Neural cell (in vitro differentiated cells): ENCODE results near the gene RGS9. TPM values are rescaled to one million over a fixed set of nuclear protein-coding genes. Genes with fewer than 3 reads are reported as not detected.

Experiments used
- H2AFZ ChIP-seq: fragments of 200-600, 300-800 bp; sonication (generic), shearing (Covaris generic); 2 replicates; pipeline ENCODE4 v1.6.0; 2014; ENCODE audit warnings: low read depth, mild to moderate bottlenecking, antibody characterized with exemption, low read length, moderate library complexity
- H3F3A ChIP-seq: fragments of 200-600 bp; shearing (Covaris generic); 2 replicates; pipeline ENCODE4 v1.6.1; 2016; ENCODE audit warnings: mild to moderate bottlenecking, moderate library complexity, mixed read lengths, antibody characterized with exemption, low read length; ENCODE audit not compliant: insufficient read depth, poor library complexity, severe bottlenecking
- H3K27ac ChIP-seq: fragments of 200-600, 300-800 bp; sonication (generic), shearing (Covaris generic); 2 replicates; pipeline ENCODE4 v1.5.1; 2014; ENCODE audit warnings: mild to moderate bottlenecking, low read length, moderate library complexity
- H3K27me3 ChIP-seq: fragments of 300-800, 200-600 bp; sonication (generic), shearing (Covaris generic); 2 replicates; pipeline ENCODE4 v1.6.0; 2014; ENCODE audit warnings: mild to moderate bottlenecking, low read depth, low read length, moderate library complexity; ENCODE audit not compliant: insufficient read depth
- H3K36me3 ChIP-seq: fragments of 300-800, 200-600 bp; sonication (generic), shearing (Covaris generic); 2 replicates; pipeline ENCODE4 v1.5.1; 2014; ENCODE audit warnings: mild to moderate bottlenecking, antibody characterized with exemption, low read length, moderate library complexity; ENCODE audit not compliant: insufficient read depth
- H3K4me2 ChIP-seq: fragments of 300-800, 200-600 bp; sonication (generic), shearing (Covaris generic); 2 replicates; pipeline ENCODE4 v1.6.0; 2014; ENCODE audit warnings: mild to moderate bottlenecking, low read length
- H3K4me3 ChIP-seq: fragments of 300-800, 200-600 bp; sonication (generic), shearing (Covaris generic); 2 replicates; pipeline ENCODE4 v1.5.1; 2014; ENCODE audit warnings: mild to moderate bottlenecking, low read length, moderate library complexity
- H3K79me2 ChIP-seq: fragments of 200-600 bp; shearing (Covaris generic); replicated peaks from 2 replicates; pipeline ENCODE4 v1.6.0; 2014; ENCODE audit warnings: mild to moderate bottlenecking, low read length, moderate library complexity; ENCODE audit not compliant: insufficient read depth
- H3K9ac ChIP-seq: fragments of 300-800, 200-600 bp; sonication (generic), shearing (Covaris generic); 2 replicates; pipeline ENCODE4 v1.6.1; 2016; ENCODE audit warnings: mild to moderate bottlenecking, low read length, mixed read lengths
- H3K9me2 ChIP-seq: fragments of 200-600 bp; shearing (Covaris generic); 2 replicates; pipeline ENCODE4 v1.6.1; 2016; ENCODE audit warnings: mild to moderate bottlenecking, low read length, mixed read lengths; ENCODE audit not compliant: insufficient read depth
- H3K9me3 ChIP-seq: fragments of 200-600, 300-800 bp; sonication (generic), shearing (Covaris generic); 2 replicates; pipeline ENCODE4 v1.6.1; 2016; ENCODE audit warnings: mild to moderate bottlenecking, mixed run types, low read length, moderate library complexity, mixed read lengths
- H4K20me1 ChIP-seq: fragments of 200-600 bp; shearing (Covaris generic); 2 replicates; pipeline ENCODE4 v1.6.1; 2016; ENCODE audit warnings: mild to moderate bottlenecking, mixed run types; ENCODE audit not compliant: insufficient read depth
- CTCF ChIP-seq: fragments of 450-650 bp; IDR thresholded peaks from 2 replicates; pipeline ENCODE4 v1.5.1; 2014; ENCODE audit warnings: antibody characterized with exemption, mild to moderate bottlenecking, moderate library complexity; ENCODE audit not compliant: poor library complexity, severe bottlenecking
- EP300 ChIP-seq: fragments of 450-650 bp; conservative IDR thresholded peaks from 2 replicates; pipeline ENCODE4 v1.6.1; 2014; ENCODE audit warnings: antibody characterized with exemption, mild to moderate bottlenecking, moderate library complexity; ENCODE audit not compliant: poor library complexity, severe bottlenecking
- EZH2 ChIP-seq: fragments of 200-600, 300-800 bp; shearing (Covaris generic), sonication (generic); IDR thresholded peaks from 2 replicates; pipeline ENCODE4 v1.6.1; 2014; ENCODE audit warnings: antibody characterized with exemption, low read length, borderline replicate concordance, mild to moderate bottlenecking; ENCODE audit not compliant: insufficient read depth, poor library complexity, severe bottlenecking
- MXI1 ChIP-seq: fragments of 450-650 bp; conservative IDR thresholded peaks from 2 replicates; pipeline ENCODE4 v1.6.1; 2014; ENCODE audit warnings: antibody characterized with exemption, mild to moderate bottlenecking; ENCODE audit not compliant: poor library complexity, severe bottlenecking
- POLR2AphosphoS5 ChIP-seq: IDR thresholded peaks from 2 replicates; pipeline ENCODE4 v1.6.1; 2012
- RAD21 ChIP-seq: fragments of 450-650 bp; conservative IDR thresholded peaks from 2 replicates; pipeline ENCODE4 v1.6.1; 2014; ENCODE audit warnings: antibody characterized with exemption, mild to moderate bottlenecking, moderate library complexity
- REST ChIP-seq: IDR thresholded peaks from 2 replicates; pipeline ENCODE4 v1.6.1; 2012; ENCODE audit warnings: borderline replicate concordance
- SMC3 ChIP-seq: fragments of 450-650 bp; conservative IDR thresholded peaks from 2 replicates; pipeline ENCODE4 v1.6.1; 2014; ENCODE audit warnings: antibody characterized with exemption, mild to moderate bottlenecking, moderate library complexity; ENCODE audit not compliant: poor library complexity
- TAF1 ChIP-seq: IDR thresholded peaks from 2 replicates; pipeline ENCODE4 v1.6.1; 2012; ENCODE audit warnings: low read depth
- polyA plus RNA-seq: library from polyadenylated mRNA; depleted of rRNA; stranded (reverse); fragments of >200 nt; gene quantifications from 2 replicates; pipeline ENCODE4 v1.2.3, GENCODE V29; 2014

Gene RGS9
- polyA plus RNA-seq, 1 donor from 2014 or later = 6.8 TPM

- H4K20me1 ChIP-seq = no peaks in the 10 kb centered on the region
- H3K36me3 ChIP-seq = no peaks in the 10 kb centered on the region
- no peak overlapping the region for H3K27ac ChIP-seq
- H3K4me3 ChIP-seq = no peak overlapping the region
- H3K9me2 ChIP-seq = no peaks in the 10 kb centered on the region
- H3K9ac ChIP-seq = no peak overlapping the region
- no peaks in the 10 kb centered on the region for H3K9me3 ChIP-seq
- H2AFZ ChIP-seq = no peak overlapping the region
- no peaks in the 10 kb centered on the region for H3K79me2 ChIP-seq
- TF ChIP-seq SMC3 (no peak), CTCF (no peak), RAD21 (no peak), REST (no peak)
- peaks cover 10% of the 10 kb centered on the region for H3F3A ChIP-seq
- H3K27me3 ChIP-seq = no peaks in the 10 kb centered on the region
- no peak overlapping the region for H3K4me2 ChIP-seq
Observed at GRCh38 chr17:65261682-65262636, 124.8 kb downstream of the RGS9 start.

DNA sequence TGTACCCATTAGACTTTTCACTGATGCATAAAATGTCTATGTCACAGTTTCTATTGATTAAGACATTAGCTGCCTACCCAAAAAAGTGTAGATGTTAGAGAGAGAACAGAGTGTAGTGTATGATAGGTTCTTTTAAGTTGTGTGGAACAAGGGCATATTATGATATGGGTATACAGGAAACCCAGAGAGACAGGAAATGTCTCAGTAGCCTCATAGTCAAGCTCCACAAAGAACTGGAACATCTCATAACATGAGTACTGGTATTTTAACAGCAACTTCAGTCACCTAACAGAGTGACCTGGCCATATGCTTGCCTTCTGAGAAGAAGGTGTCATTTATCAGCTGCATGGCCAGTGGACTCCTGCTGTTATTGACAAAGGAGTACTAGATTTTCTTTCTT, 128.1 kb downstream of the RGS9 start:
- H3F3A ChIP-seq = peaks cover 10% of the 10 kb centered on the region
- TF ChIP-seq RAD21 (no peak), MXI1 (no peak), TAF1 (no peak), EP300 (no peak), CTCF (no peak), REST (no peak), SMC3 (no peak), POLR2AphosphoS5 (no peak), EZH2 (no peak)
- no peak overlapping the region for H2AFZ ChIP-seq
- H3K27me3 ChIP-seq = no peaks in the 10 kb centered on the region
- H3K9me2 ChIP-seq = no peaks in the 10 kb centered on the region
- H3K79me2 ChIP-seq = no peaks in the 10 kb centered on the region
- H3K27ac ChIP-seq = no peak overlapping the region
- H3K9me3 ChIP-seq = no peaks in the 10 kb centered on the region
- no peaks in the 10 kb centered on the region for H4K20me1 ChIP-seq
- H3K4me3 ChIP-seq = no peak overlapping the region
- no peak overlapping the region for H3K9ac ChIP-seq
- H3K4me2 ChIP-seq = no peak overlapping the region
- no peaks in the 10 kb centered on the region for H3K36me3 ChIP-seq
